Measurements from ENCODE around the gene IQSEC1.

Gene IQSEC1

DNA sequence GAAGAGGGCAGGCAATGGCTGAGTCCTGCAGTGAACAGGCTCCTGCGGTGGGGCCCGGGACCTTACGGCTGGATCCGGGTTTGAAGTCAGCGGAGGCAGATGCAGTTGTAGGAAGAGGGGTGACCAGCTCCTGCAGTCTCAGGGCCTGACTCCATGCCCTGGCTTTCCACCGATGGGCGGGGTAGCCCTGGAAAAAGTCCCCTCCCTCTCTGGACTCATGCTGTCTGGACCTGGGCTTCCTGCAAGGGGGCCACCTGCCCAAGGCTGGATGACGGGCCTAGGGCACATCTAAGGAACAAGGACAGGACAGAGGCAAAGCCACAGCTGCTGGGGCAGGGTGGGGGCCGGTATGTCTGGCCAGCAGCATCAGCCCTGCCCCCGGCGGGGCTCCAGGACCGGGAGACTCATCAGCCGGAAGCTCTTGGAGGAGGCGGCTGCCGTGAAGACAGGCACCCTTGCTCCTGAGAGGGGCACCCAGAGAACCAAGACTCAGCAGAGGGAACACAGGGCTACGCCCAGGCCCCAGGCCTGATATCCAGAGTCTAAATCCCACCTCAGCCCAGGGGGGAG is 12.8 kb downstream of the IQSEC1 start:
- DNase-seq (ENCODE audit: low read depth) = no peak

GRCh38 chr3:13058346-13059120 is 14.7 kb downstream of the IQSEC1 start:
- H3K4me3 ChIP-seq (ENCODE audit: low read depth, low read length) = no peak overlapping the region
- DNase-seq (ENCODE audit: low read depth) = no peak
- TF ChIP-seq, protein P1, sequence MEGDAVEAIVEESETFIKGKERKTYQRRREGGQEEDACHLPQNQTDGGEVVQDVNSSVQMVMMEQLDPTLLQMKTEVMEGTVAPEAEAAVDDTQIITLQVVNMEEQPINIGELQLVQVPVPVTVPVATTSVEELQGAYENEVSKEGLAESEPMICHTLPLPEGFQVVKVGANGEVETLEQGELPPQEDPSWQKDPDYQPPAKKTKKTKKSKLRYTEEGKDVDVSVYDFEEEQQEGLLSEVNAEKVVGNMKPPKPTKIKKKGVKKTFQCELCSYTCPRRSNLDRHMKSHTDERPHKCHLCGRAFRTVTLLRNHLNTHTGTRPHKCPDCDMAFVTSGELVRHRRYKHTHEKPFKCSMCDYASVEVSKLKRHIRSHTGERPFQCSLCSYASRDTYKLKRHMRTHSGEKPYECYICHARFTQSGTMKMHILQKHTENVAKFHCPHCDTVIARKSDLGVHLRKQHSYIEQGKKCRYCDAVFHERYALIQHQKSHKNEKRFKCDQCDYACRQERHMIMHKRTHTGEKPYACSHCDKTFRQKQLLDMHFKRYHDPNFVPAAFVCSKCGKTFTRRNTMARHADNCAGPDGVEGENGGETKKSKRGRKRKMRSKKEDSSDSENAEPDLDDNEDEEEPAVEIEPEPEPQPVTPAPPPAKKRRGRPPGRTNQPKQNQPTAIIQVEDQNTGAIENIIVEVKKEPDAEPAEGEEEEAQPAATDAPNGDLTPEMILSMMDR (IDR thresholded peaks at IDR 0.05; ENCODE audit: low read depth, low read length) = no peak
- TF ChIP-seq, protein P2, sequence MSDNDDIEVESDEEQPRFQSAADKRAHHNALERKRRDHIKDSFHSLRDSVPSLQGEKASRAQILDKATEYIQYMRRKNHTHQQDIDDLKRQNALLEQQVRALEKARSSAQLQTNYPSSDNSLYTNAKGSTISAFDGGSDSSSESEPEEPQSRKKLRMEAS (IDR thresholded peaks at IDR 0.05; ENCODE audit: low read depth, low read length) = no peak
- TF ChIP-seq MYC (IDR thresholded peaks at IDR 0.05; ENCODE audit: low read depth, low read length) (no peak), POLR2A (IDR thresholded peaks at IDR 0.05; ENCODE audit: extremely low read depth, insufficient read length) (no peak)

More for the DNA sequence above, 12.8 kb downstream of the IQSEC1 start:
- no peak overlapping the region for H3K4me3 ChIP-seq (ENCODE audit: low read depth, low read length)
- TF ChIP-seq POLR2A (IDR thresholded peaks at IDR 0.05; ENCODE audit: extremely low read depth, insufficient read length) = no peak

DNA sequence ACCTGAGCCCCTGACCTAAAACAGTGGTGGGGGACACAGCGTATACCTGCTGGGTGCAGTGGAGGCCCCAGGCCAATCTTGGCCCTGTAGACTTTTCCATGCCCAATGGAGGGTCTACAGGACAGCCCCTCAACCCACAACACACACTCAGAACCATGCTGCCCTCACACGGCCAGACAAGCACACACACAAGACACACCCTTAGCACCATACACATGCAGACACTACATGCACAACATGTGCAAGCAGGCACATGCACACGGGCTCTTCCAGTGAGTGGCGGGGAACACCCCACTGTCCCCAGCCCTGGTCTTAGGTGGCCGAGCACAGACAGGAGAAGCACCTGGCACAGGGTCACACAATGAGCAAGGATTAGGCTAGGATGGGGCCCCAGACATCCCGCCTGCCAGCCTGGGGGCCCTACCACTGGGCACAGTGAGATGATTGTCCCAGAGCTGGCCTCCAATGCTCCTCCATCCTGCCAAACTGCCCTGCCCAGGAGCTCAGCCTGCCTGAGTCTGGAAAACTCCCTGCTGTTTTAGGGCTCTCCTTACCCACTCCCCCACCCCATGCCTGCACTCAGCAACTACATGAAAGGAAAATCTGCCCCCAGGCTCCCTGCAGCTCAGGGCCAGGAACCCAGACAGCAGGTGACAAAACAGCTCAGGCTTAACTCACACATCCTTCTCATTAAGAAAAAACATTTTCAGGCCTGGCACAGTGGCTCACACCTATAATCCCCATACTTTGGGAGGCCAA is 15.8 kb downstream of the IQSEC1 start:
- DNase-seq (ENCODE audit: low read depth) = no peak
- no peak overlapping the region for H3K4me3 ChIP-seq (ENCODE audit: low read depth, low read length)
- TF ChIP-seq, protein P1 (IDR thresholded peaks at IDR 0.05; ENCODE audit: low read depth, low read length) = no peak
- TF ChIP-seq POLR2A (IDR thresholded peaks at IDR 0.05; ENCODE audit: extremely low read depth, insufficient read length) = no peak
- no peak for TF ChIP-seq MYC (IDR thresholded peaks at IDR 0.05; ENCODE audit: low read depth, low read length)
- TF ChIP-seq, protein P2 (IDR thresholded peaks at IDR 0.05; ENCODE audit: low read depth, low read length) = no peak

DNA sequence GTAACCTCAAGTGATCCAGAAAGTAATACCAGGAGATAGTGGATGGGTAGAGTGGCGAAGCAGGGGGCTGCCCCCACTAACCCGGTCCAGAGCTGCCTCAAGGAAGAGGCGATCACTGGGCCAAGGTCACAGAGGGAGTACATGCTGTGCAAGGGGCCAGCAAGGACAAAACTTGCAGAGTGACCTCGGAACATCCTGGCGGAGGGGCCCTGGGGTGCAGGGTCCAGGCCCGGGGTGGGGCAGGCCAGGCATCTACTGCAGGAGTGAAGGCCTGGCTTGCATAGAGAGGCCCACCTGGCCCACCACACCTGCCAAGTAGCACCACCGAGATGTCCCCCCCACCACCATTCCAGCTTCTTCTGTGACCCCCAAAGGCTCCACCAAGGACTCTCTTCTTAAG is 17.6 kb downstream of the IQSEC1 start:
- TF ChIP-seq, protein P2 (IDR thresholded peaks at IDR 0.05; ENCODE audit: low read depth, low read length) = no peak
- TF ChIP-seq POLR2A (IDR thresholded peaks at IDR 0.05; ENCODE audit: extremely low read depth, insufficient read length) (no peak), MYC (IDR thresholded peaks at IDR 0.05; ENCODE audit: low read depth, low read length) (no peak)
- TF ChIP-seq, protein P1 (IDR thresholded peaks at IDR 0.05; ENCODE audit: low read depth, low read length) = no peak
- H3K4me3 ChIP-seq (ENCODE audit: low read depth, low read length) = no peak overlapping the region
- no peak for DNase-seq (ENCODE audit: low read depth)

DNA sequence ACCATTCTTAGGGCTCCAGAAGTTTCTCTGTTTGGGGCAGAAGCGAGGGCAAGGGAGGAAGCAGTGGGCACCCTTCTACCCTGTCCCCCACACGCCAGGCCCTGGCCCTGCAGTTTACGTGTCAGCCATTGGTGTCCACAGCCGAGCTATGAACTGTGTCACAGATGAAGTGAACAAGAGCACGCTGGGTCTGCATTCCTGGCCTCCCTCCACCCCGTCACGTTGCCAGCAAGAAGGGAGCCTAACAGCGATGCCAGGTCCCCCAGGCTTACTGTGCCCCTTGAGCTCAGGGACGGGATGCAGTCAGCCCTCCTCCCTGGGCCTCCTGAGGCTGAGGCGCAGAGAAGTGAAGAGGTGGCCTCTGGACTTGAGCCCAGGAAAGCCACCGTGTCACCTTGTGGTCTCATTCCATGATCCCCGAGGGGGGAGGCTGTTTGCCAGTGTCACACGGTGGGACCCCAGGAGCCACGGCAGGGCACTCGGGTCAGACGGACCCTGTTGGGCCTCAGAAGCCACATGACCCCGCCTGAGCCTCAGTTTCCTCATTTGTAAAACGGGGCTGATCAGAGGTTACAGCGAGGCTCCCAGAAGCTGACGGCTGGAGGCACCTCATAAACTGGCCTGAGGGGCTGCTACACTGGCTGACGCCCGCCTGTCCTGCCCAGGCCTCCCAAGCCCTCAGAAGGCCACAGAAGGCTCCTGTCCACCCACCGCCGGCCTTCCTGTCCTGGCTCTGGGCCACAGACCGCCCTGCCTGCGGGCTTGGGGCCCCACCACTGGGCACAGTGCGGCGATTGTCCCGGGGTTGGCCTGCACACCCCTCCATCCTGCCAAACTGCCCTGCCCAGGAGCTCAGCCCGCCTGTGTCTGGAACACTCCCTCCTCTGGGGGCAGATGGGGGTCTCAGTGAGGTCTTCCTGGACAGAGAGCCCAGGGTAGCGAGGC is 18.6 kb downstream of the IQSEC1 start:
- no peak overlapping the region for H3K4me3 ChIP-seq (ENCODE audit: low read depth, low read length)
- TF ChIP-seq, protein P2 (IDR thresholded peaks at IDR 0.05; ENCODE audit: low read depth, low read length) = no peak
- TF ChIP-seq, protein P1 (IDR thresholded peaks at IDR 0.05; ENCODE audit: low read depth, low read length) = no peak
- TF ChIP-seq MYC (IDR thresholded peaks at IDR 0.05; ENCODE audit: low read depth, low read length) = no peak
- no peak for TF ChIP-seq POLR2A (IDR thresholded peaks at IDR 0.05; ENCODE audit: extremely low read depth, insufficient read length)
- DNase-seq (ENCODE audit: low read depth) = no peak
